Measurements from ENCODE around the gene MYO1E.

Gene MYO1E

DNA sequence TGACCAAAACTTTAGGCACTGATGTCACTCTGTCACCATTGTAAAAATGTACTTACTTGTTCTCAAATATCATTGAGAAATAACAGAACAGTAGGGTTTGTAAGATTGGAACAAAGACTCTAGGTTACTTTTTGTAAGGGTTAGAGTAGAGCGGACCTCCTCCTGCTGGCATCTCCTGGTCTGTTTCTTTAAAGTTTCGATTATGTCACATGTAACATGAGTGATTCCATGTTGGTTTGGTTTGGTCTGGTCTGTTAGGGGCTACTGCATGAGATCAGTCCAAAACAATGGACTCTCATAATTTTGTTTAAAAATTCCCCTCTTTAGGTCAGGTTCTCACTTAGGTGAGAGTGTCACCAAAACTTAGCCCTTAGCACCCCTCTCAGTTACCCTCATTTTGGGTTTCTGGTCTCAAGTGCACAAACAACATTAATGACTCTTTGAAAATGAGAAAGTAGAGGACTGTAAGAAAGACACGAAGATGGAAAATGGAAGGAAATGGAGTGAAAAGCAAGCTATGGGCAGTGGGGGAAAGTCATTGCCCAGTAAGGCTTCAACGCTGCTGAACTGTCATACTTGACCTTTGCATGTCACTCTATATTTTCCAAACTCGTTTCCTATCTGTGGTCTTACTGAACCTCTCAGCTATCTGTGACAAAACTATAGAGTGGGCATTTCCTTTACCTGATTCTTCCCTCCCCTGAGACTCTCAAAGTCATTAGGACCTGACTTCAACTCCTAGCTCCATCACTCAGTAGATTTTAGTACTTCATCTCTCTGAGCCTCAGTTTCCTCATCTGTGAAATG, 113.3 kb downstream of the MYO1E start:
- DNase-seq (ENCODE audit: low read depth) = no peak

DNA sequence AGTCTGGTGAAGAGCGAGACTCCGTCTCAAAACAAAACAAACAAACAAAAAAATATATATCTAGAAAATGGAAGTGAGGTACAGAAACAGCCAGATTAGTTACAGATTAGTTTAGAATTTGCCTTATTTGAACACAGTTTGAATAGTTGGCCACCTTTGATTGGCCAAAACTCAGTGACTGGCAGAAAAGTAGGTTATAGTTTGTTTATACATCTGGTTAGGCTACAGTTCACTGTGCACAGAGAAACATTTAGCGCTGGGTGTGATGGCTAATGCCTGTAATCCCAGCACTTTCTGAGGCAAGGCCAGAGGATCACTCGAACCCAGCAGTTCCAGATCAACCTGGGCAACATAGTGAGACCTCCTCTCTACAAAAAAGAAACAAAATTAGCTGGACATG, 114.4 kb downstream of the MYO1E start:
- DNase-seq (ENCODE audit: low read depth) = no peak

DNA sequence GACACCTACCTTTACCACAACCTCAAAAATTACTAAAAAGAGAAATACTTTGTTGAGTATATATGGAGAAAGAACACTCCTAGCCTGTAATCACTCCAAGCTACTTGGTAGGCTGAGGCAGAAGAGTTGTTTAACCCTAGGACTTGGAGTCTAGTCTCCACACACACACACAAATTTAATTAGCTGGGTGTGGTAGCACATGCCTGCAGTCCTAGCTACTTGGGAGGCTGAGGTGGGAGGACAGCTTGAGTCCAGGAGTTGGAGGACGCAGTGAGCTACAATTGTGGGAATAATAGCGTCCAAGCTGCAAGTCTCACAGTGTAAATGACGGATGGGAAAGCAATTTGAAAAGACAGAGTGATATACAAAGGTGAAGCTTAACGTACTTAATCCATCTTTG, 115.5 kb downstream of the MYO1E start:
- no peak for DNase-seq (ENCODE audit: low read depth)

DNA sequence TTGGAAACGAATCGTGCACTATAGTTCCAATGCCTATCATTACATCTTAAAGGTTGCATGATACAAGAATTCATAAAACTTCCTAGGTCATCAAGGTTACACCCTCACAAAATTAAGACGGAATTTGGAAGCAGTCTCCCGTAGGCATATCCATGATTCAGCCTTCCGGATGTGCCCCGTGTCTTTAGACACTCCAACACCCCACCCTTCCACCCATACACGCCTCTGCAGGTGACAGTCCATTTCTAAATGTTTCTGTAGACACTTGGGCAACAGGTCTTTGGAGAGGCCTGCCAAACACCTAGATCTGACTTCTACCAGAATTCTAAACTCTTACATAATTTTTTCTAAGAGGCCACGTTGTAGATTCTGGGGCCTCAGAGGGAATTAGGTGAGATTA, 116.2 kb downstream of the MYO1E start:
- no peak for DNase-seq (ENCODE audit: low read depth)

DNA sequence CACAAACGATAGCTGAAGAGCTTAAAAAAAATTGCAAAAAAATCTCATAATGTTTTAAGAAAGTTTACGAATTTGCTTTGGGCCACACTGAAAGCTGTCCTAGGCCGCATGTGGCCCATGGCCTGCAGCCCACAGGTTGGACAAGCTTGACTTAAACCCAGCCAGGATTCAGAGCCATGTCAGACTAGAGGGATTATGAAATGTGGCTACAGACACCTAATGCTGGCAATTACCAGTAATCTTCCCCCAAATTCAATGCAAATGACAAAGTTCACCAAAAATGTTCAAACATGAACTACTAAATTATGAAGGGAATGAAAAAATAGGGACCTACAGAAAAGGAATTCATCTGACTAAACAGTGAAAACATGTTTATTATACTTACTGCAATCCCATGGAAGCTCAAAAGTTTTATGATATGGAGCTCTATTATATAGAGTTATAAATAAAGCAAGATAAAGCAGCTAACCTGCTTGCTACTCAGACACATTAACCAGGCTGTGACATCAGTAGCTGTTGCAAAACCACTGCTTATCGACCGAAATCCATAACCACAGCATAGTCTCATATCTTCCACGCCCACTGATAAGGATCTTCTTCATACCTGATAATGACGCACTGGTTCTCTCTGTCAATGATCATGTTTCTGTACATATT, 116.9 kb downstream of the MYO1E start:
- no peak for DNase-seq (ENCODE audit: low read depth)

DNA sequence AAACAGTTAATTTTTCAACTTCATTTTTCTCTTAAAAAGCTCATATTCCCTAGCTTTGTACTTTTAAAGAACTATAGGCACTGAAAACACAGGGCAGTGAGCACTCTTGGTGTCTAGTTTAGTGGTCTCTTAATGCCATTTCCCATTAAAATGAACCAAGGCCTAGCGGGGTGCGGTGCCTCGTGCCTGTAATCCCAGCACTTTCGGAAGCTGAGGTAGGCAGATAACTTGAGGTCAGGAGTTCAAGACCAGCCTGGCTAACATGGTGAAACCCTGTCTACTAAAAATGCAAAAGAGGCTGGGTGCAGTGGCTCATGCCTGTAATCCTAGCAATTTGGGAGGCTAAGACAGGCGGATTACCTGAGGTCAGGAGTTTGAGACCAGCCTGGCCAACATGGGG, 120.5 kb downstream of the MYO1E start:
- DNase-seq (ENCODE audit: low read depth) = no peak

DNA sequence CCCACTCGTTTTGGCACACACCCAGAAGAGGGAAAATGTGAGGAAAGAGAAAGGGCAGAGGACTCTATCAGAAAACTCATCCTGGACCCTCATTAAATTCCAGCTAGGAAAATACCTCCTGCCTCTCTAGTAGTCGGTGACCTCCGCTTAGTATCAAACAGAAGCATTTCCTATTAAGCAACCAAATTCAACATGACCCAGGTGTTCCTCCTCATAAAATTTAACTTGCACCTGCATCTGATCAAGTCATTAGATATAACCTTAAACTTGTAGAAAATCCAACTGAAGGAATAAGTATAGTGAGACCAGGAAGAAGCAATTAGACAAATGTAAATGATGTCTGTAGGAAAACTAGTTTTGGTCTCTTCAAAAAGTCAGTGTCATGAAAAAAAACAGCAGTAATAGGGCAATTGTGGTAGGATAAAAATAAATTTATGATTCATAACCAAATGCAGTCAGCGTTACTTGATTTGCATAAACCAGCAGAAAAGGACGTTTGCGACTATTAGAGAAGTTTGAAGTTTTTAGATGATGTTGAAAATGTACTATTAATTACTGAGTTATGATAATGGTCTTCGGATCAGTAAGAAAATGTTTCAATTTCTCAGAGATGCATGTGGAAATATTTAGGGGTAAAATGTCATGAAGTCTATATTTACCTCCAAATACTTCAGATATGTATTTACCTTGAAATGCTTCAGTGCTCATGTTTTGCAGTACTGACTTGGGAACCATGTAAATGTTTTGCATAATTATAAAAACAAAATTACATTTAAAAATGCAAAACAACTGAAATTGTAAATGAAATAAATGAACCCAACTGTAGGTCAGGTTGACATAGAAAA, 121.4 kb downstream of the MYO1E start:
- DNase-seq (ENCODE audit: low read depth) = no peak

DNA sequence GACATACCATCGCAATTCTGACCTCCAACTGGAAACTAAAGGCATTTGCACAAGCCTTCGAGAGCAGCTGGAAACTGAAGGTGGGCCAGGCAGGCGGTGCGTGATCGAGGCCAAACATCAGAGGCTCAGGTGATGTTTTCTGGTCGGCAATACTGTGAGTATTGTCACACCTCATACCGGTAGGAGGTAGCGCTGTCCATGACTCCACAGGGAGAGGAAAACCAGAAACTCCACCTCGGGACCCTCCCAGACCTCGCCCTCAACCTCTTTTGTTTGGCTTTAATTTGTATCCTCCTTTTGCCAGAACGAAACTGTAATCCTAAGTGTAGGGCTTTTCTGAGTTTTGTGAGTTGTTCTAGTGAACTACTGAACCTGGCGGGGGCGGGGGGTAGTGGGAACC, 122.4 kb downstream of the MYO1E start:
- DNase-seq (ENCODE audit: low read depth) = no peak

DNA sequence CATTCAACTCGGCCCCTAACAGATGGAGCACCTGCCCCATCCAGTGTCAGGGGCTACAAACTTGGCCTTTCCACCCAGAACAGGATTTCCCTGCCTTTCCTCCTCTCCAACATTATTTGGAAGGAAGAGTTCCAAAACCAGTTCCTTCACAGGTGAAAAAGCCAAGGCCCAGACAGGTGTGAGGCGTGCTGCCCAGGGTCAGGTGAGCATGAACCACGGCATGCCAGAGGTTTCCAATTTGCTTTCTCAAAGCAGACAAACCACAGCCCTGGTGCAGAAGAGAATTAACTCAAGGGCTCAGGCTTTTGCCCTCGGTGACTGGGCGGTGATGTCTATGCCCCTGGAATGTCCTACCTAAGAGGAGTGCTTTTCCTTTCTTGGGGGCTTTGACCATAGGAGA, 122.9 kb downstream of the MYO1E start:
- DNase-seq (ENCODE audit: low read depth) = no peak

DNA sequence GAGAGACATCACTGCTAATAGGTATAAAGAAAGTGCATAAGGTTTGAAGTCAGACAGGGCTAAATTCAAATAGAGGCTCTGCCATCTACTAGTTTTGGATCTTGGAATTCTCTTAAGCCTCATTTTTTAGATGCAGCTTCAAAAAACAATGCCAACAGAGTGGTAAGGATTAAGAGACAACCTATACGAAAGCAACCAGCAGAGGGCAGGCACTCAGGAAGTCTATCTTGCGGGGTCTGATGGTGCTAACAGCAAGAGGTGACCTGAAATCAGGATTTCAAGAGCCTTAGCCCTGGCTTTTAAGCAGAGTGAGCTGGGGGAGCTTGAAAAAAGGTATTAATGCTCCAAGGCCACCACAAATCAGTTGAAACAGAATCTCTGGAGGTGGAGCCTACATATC, 125.3 kb downstream of the MYO1E start:
- DNase-seq (ENCODE audit: low read depth) = peak; percentile 25

DNA sequence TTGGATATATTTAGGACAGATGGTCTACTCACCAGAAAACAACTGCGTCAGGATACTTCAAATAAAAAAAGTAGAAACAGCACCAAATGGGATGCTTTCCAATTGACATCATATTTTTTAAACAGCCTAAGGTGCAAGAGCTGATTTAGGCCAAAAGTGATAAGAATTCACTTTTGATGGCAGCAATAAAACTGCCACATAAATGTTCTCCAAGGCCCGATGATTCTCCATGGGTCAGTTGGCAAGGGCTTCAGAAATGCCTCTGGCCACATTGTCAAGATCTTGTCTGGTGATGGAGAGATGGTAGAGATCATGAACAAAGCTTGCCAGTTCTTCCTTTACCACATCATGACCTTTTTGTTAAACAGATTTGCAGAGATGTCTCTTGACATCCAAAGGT, 127.1 kb downstream of the MYO1E start:
- no peak for DNase-seq (ENCODE audit: low read depth)

DNA sequence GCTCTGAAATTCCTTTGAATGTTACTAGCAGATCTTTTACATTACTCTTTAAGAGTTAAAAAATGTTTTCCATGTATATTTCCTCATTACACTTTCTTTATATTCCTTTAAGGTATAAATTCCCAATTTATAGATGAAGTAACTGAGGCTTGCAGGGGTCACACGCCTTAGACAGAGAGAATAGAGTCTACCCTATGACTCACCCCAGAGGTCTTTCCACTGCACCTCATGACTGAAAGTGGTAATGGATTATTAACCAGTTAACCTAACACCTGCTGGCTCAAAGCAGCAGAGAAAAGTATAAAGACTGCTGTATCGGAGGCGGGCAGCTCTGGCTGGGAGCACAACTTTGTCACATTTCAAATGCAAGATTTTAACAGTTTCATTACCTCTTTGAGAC, 128.3 kb downstream of the MYO1E start:
- DNase-seq (ENCODE audit: low read depth) = no peak

DNA sequence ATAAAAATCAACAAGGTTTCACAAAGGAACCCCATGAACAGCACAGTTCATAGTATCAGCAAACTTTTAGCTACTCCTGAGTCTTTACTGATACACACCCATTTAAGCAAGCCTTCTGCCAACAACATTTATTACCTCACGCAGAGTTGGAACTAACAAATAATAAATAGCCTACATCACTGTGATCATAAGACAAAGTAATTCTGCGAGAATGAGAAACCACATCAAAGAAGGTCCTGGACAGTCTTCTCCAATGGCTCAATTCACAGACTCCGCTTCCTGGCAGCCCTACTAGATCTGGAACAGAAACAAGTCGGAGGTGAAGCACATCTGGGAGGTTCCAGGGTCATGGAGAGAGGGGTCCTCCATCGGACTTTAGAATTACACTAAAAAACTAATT, 129.0 kb downstream of the MYO1E start:
- DNase-seq (ENCODE audit: low read depth) = no peak

DNA sequence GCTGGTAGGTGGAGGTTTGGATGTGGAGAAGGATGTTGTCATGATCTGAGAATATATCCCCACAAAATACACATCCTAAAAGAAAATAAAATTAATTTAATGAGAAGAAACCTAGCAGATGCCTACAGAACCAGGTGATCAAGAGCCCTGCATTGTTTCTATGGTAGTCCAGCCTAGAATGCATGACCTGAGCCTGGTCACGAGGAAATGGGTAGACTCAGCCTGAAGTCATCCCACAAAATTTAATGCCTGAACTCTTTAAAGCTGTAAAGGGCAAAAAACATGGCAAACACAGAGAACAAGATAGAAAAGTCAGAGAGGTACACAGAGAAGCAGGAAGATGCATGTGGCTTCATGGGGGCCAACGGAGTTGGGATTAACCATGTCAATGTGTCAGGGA, 130.0 kb downstream of the MYO1E start:
- DNase-seq (ENCODE audit: low read depth) = no peak

DNA sequence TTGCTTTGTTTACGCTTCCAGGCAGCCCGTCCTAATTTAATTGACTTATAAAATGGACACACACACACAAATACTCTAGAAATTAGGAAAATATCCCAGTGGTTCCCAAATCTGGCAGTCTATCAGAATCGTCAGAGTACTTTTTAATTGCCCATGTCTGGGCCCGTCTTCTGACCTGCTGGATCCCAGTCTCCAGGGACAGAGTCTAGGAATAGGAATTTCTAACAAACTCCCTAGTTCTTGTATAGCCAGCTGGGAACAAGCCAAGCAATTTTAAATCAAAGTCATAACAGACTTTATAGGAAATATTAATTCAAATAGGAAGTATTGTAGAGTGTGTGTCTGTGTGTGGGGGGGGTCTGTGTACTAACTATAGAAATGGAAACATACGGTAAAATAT, 132.6 kb downstream of the MYO1E start:
- DNase-seq (ENCODE audit: low read depth) = no peak

DNA sequence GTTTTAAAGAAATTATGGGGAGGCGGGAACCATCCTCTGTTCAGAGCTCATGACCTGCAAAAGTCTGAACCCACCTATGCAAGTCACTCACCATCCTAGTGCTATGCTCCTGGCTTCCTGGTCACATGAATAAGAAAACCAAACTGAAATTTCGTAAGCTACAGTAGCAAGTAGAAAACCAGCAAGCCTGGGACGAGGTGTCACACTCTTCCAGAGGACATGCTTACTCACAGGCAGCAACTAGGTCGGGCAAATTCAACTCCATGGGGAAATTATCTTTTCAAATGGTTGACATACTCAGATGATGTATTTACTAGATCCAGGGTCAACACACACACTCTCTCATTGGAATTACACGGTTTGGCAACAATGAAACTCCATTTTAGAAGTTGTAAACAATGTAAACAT, 134.7 kb downstream of the MYO1E start:
- no peak for DNase-seq (ENCODE audit: low read depth)

DNA sequence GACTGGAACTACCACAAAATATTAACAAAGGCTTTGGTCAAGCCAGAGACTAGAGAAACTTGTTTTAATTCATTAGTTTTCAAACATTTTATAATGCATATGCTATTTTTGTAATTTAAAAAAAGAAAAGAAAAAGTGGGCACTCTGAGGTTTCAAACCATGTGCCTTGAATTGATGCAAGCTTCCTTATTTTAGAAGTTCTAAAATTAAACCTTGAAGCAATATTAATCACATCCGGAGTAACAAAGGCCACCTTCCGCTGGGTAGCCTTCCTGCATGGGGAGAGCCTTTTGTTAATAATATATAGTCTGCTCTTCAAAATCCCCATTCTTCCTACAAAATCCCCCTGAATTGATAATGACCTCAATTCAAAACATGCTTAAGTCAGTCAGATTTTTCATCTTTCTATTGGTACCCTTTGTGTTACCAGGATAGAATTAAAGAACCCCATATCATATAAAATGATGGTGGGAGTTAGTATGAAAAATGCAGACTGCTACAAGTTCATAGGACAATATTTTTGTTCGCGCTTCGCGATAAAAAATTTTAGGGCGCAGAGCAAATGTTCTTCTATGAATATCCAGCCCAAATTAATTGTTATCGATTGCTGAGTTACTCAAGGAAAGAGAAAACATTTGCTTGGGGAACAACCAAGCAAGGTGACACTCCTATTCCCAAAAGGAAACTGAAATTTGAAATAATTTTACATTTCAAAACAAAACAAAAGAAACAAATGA, 135.4 kb downstream of the MYO1E start:
- DNase-seq (ENCODE audit: low read depth) = no peak

DNA sequence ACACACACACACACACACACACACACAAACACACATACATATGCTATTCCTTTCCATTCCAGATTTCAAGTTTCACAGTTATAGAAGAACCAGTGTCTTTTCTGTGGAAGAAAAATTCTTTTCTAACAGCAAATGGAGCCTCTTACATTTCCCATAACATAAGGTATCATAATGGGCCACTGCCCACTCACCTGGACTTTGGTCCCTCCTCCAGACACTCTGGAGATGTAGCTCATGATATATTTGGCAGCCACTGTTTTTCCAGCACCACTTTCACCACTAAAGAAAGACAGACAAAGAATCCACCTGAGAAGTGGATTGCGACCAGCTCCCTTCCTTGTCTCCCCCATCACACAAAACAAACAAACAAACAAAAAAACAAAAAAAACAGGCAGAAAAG, 136.3 kb downstream of the MYO1E start:
- no peak for DNase-seq (ENCODE audit: low read depth)

DNA sequence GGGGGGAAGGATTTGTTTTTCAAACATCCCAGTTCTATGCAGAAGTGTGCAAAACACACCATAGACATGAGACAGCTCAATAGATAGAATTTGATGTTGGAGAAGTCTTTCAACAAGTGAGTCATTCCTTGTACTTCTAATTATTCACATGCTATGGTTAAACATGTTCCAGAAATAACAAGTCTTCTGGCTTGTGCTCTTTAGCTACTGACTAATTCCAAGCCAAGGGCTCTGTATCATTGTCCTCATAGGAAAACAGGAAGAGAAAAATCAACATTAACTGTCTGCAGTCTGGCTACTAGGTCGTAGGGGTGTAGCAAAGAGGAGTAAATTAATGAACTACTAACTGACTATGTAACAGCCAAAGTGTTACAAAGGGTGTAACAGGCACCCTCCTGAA, 140.2 kb downstream of the MYO1E start:
- peak; percentile 30 for DNase-seq (ENCODE audit: low read depth)

DNA sequence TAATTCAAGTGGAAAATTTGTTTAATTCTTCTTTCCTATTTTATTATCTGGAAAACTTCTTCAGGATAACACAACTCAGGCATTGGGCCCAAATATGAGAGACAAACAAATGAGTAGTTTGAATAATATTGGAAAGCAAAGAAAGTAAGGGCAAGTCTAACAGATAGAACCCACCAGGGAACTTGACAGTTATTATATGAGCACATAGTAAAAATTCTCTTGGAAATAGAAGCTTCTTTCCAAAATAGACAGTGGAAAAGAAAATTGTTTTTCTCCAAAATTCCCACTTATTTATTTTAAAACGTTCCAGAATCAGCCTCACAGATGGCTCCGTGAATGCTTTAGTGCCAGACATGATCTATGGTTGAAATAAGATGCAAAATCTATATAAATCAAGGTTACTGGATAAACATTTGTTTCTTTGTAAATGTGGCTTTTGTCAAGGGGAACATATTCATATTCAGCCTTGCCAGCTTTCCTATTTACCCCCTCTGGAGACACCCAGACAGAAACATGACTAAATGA, 142.1 kb downstream of the MYO1E start:
- DNase-seq (ENCODE audit: low read depth) = no peak

DNA sequence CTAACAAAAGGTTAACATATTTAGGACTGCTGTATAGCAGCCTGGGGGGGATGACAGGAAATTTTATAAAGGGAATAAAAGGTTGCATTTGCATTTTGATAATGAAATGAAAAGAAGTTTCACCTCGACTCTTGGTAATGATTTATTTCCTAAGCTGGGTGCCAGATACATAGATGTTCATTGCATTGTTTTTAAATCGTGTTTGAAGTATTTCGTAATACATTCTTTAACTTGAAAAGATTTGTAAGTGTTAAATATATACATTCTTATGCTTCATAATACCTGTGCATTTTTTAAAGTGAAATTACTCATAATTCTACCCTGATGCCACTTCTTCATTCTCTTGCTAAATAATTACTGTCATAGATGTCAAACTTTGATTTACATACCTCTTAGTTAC, 143.2 kb downstream of the MYO1E start:
- DNase-seq (ENCODE audit: low read depth) = no peak

DNA sequence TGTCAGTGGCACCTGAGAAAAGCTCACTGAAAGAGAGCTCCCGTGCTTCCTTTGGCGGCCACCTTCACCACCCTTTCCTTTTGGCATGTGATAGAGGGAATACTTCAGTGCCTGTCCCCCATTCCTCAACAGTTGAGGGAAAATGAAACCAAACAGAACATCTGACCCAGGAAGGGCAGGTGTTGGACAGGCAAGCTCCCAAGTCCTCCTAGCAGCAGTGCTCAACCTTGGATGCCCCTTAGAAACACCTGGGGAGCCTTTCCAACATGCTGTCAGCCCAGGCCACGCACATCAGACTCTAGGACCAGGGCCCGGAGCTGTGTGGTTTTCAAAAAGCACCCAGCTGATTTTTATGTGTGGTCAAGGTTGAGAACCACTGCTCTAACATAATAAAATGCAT, 143.7 kb downstream of the MYO1E start:
- no peak for DNase-seq (ENCODE audit: low read depth)
